GM23338 (cell line): Measurements from ENCODE around the gene ZNF524. TPM values are rescaled to one million over a fixed set of nuclear protein-coding genes. Genes with fewer than 3 reads are reported as not detected.

Source experiments
- CREB1 ChIP-seq: fragments of 250-450 bp; sonication (Bioruptor Pico); IDR thresholded peaks from 2 replicates; pipeline ENCODE4 v1.5.0; 2020; ENCODE audit warnings: low read depth, mild to moderate bottlenecking, moderate library complexity
- CTCF ChIP-seq, 2 experiments: fragments of 200-600 bp in 1 of 2; sonication (generic) in 1 of 2; conservative IDR thresholded peaks; 2 replicates each; pipeline versions ENCODE4 v1.5.1 to v1.6.1; 2016 to 2017; ENCODE audit warnings: antibody characterized with exemption in 2 of 2, low read depth in 2 of 2, mild to moderate bottlenecking in 2 of 2, moderate library complexity in 1 of 2
- ETS1 ChIP-seq: IDR thresholded peaks from 2 replicates; pipeline ENCODE4 v1.6.1; 2016; ENCODE audit warnings: antibody characterized with exemption
- EZH2phosphoT487 ChIP-seq: fragments of 200-600 bp; sonication (generic); IDR thresholded peaks from one replicate; pipeline ENCODE4 v1.8.1; 2018; ENCODE audit warnings: antibody characterized with exemption; ENCODE audit not compliant: unreplicated experiment
- ZNF462 ChIP-seq: fragments of 250-450 bp; sonication (Bioruptor Pico); IDR thresholded peaks from 2 replicates; pipeline ENCODE4 v1.5.0; 2020; ENCODE audit warnings: mild to moderate bottlenecking, moderate library complexity
- polyA plus RNA-seq: library from polyadenylated mRNA; unstranded; fragments of >200 nt; fragmentation: Nextera tagmentation; extraction: Ambion mirVana; gene quantifications from 2 replicates; pipeline ENCODE4 v1.2.1, GENCODE V29; 2016
- total RNA-seq: library from RNA; depleted of rRNA; stranded (reverse); fragments of >200 nt; shearing (Covaris generic); gene quantifications from 2 replicates; pipeline ENCODE4 v1.2.3, GENCODE V29; 2014

ZNF524 gene
- total and polyA plus RNA-seq, 2 experiments from 2014 or later: 6.0 to 8.3 TPM

- TF ChIP-seq ZNF462 (CRISPR knock-in tag): no peak
- no peak for TF ChIP-seq ETS1
- no peak for TF ChIP-seq EZH2phosphoT487
- TF ChIP-seq CTCF (conservative IDR thresholded peaks at IDR 0.05; ENCODE audit: low read depth in 2 of 2): no peak
- TF ChIP-seq CREB1 (CRISPR knock-in tag): no peak
Measured at GRCh38 chr19:55611300-55611982, 11.4 kb downstream of the ZNF524 start (continued).
